ENCODE results near the gene FAHD2A. TPM values are rescaled to one million over a fixed set of nuclear protein-coding genes. Genes with fewer than 3 reads are reported as not detected.
"Not testable (repeated sequence)": the region's sequence is repeated elsewhere in the genome, so short reads cannot be mapped to it uniquely, and the experiment has no call there.

Gene FAHD2A
- total RNA-seq, 1 donor from 2014 or later: 31.8 TPM

DNA sequence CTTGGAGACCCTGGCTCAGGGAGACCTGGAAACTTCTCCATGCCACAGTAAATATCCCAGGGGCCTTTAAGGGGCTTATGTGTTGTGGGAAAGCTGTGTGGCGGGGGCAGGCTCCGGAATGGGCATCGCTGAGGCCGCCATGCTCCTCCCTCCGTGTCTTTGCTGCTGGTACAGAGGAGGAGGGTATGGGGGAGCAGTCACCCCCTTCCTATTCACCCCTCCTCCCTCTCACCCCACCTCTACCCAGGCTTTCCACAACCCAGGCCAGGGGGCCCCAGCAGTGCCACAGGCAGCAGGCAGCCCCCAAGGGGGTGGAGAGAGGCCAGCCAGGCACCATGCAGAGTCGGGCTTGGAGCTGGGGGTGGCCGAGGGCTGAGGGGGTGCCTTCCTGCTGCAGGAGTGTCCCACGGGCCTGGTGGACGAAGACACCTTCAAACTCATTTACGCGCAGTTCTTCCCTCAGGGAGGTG, 28.0 kb upstream of the FAHD2A start:
- ATAC-seq (peak; percentile 15), DNase-seq (ENCODE audit: low spot score) (no peak)
- intact Hi-C loops (cut with DNase I): no loop called here

DNA sequence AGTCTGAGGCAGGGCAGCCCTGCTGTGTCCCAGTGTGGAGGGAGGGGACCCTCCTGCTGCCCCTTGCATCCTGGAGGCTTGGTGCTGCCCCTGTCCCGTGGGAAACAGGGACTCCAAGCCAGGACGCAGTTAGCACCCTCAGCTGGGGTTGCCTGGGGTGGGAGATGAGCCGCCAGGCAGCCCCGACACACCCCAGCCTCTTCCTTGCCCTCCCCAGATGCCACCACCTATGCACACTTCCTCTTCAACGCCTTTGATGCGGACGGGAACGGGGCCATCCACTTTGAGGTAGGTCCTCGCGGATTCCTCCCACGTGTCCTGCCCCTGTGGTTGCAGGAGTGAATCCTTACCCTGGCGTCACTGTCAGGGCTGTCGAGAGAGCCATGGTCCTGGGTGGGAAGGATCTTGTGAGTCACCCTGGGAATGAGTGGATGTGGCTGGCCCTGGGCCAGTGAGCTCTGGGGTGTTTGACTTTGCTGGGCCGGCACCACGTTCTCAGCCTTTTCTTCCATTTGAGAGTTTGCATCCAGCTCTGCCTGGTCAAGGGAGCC, 27.5 kb upstream of the FAHD2A start:
- DNase-seq (ENCODE audit: low spot score) (no peak), ATAC-seq (no peak)
- intact Hi-C loops (cut with DNase I): no loop called here

DNA sequence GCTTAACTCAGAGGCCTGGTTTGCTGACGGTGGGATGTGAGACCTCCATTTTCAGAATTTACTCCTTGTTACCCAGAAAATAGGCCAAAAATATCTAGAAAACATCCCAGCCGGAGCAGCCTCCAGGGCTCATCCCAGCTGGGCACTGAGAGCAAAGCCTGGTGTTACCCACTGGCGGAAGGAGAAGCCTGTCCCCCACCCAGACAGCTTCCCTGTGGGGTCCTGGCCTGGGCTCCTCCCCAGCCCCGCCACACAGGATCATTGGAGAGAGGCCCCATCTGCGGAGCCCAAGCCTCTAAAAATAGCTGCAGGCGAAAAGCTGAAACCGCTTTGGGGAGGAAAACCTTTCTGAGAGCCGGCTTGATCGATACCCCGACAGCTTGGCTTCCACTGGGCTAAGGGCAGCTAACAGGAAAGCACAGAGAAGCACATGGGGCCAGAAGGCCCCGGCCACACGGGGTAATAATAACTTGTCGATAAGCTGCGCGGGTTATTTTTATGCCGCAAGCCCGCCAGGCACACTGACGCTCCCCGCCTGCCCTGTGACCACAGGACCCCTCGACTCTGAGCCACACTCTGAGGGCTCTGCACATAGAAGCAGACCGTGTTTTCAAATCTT, 26.9 kb upstream of the FAHD2A start:
- intact Hi-C loops (cut with DNase I): no loop called here
- ATAC-seq (no peak), DNase-seq (ENCODE audit: low spot score) (no peak)

DNA sequence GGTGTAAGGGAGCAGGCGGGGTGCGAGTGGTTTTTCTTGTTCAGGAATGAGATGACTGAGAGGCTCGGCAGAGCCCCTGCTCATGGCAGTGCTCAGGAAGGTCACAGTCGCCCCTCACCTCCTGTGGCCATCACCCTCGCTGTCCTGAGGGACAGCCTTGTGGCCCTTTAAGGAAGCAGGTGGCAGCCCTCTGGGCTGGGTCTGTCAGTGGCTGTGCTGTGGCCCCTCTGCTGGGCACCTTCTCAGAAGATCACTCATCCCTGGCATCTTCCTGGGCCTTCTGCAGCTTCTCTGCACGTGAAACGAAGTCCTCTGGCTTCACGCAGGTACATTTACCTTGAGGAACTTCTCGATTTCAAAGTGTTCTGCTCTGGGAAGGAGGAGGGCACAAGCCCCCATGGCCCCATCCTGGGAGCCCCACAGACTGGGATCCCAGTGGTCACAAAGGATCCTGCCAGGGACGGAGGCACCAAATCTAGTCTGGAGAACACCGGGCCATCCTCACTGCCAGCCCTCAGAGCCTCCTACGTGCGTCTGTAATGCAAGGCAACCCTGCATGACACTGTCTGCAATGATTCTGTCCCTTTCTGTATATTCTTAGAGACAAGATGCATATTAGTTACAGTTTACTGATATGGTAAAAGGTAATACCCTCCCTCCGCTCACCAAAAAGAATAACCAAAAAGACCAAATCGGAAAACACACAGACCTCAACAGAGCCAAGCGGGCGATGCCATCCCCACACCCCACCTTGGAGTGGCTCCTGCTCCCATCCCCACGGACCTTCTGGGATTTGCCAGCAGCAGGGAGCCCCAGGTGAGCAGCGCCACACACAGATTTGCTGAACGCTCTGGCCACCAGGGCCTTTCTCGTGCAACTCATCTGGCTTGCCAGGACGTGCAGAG, 25.9 kb upstream of the FAHD2A start:
- ATAC-seq (no peak), DNase-seq (ENCODE audit: low spot score) (no peak)
- intact Hi-C loops (cut with DNase I): no loop called here

DNA sequence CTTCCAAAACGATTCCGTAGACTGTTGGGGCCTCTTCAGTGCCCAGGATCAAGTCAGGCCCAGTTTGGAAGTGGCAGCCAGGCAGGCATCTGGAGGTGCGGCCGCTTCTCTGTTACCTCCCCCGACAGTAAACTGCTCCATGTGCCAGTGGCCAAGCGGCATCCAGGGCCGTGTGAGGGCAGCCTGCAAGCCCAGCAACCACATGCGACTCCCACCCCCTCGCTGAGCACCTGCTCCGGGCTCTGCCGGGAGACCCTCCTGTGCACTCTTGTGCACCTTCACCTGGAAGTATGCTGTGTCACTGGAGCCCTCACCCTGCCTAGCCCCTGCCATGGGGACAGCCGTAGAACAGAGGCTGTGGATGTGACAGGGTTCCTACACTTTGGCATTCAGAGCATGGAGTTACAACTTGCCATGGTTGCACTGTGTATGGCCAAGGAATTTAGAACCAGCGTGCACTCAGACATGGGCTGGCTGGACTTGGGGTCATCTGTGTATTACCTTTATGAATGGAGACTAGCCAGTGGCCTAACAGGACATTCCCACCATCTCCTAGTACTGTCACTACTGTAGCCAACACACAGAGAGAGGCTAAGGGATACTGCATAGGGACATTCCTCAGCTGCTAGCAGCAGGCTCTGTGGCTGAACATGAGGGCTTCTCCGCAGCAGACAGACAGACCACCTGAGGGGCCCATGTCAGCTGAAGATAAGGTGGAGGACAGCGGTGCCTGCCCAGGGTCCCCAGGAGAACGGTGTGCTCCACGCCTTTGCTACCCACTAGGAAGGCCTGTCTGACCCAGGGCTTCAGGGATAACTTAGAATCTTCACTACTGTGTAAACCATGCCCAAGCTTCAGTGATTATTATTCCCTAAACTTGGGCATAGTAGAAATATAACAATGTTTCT, 25.0 kb upstream of the FAHD2A start:
- DNase-seq (ENCODE audit: low spot score) (no peak), ATAC-seq (no peak)
- intact Hi-C loops (cut with DNase I): no loop called here

DNA sequence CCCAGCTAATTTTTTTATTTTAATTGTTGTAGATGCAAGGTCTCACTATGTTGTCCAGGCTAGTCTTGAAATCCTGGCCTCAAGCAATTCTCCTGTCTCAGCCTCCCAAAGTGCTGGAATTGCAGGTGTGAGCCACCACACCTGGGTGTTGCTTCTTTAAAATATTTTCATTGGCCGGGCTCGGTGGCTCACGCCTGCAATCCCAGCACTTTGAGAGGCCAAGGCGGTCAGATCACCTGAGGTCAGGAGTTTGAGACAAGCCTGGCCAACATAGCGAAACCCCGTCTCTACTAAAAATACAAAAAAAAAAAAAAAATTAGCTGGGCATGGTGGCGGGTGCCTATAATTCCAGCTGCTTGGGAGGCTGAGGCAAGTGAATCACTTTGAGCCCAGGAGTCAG, 24.2 kb upstream of the FAHD2A start:
- intact Hi-C loops (cut with DNase I); DNase-seq (ENCODE audit: low spot score); ATAC-seq: not testable (repeated sequence)

DNA sequence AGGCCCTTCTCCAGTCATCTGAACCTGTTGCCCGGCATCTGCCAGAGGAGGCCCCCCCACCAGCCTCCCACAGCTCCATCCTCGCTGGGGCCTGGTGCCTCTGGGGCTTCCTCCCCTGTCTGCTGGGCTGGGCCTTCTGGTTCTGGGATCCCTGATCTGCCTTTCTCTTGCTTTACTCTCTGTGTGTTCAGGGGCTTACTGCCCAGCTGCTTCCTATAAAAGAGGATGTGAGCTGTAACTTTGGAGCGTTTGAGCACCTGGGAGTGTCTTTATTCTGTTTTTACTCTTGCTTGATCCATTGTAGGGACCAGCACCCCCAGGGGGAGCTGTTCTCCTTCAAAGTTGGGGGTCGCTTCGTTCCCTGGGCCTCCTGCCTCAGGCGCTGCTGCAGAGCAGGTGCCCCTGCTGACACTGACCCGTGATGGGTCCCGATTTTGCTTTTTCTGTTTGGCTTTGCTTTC, 23.1 kb upstream of the FAHD2A start:
- no peak for DNase-seq (ENCODE audit: low spot score)
- intact Hi-C loops (cut with DNase I): no loop called here
- no peak for ATAC-seq

DNA sequence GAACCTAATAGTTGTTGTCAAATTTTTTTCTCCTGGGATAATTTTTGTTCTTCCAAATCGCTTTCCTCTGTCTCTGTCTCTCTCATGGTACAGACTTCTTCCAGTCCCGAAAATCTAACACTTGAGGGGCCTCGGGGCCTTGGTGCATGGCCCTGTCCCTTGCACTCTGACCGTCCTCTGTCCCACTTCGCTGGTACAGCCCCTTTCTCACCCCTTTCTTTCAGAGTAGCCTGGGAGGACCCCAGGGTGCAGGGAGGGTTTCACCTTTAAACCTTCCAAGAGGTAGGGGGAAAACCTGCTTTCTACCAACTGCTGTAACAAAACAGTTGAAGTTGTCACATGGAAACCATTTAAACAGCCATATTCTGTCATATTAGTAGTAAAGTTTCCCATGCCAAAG, 22.2 kb upstream of the FAHD2A start:
- DNase-seq (ENCODE audit: low spot score) (no peak), ATAC-seq (no peak)
- intact Hi-C loops (cut with DNase I): no loop called here

DNA sequence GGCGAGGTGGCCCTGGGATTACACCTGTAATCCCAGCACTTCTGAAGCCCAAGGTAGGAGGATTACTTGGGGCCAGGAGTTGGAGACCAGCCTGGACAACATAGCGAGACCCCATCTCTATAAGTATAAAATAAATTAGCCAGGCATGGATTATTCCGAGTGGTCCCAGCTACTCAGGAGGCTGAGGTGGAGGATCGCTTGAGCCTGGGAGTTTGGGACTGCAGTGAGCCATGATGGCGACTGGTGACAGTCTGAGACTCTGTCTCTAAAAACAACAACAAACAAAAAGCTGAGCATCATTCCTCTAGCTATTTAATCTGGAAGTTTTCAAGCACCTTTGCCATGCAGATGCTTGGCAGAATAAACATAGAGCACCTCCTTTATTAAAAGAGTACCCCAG, 21.8 kb upstream of the FAHD2A start:
- DNase-seq (ENCODE audit: low spot score): no peak
- intact Hi-C loops (cut with DNase I): no loop called here
- no peak for ATAC-seq

DNA sequence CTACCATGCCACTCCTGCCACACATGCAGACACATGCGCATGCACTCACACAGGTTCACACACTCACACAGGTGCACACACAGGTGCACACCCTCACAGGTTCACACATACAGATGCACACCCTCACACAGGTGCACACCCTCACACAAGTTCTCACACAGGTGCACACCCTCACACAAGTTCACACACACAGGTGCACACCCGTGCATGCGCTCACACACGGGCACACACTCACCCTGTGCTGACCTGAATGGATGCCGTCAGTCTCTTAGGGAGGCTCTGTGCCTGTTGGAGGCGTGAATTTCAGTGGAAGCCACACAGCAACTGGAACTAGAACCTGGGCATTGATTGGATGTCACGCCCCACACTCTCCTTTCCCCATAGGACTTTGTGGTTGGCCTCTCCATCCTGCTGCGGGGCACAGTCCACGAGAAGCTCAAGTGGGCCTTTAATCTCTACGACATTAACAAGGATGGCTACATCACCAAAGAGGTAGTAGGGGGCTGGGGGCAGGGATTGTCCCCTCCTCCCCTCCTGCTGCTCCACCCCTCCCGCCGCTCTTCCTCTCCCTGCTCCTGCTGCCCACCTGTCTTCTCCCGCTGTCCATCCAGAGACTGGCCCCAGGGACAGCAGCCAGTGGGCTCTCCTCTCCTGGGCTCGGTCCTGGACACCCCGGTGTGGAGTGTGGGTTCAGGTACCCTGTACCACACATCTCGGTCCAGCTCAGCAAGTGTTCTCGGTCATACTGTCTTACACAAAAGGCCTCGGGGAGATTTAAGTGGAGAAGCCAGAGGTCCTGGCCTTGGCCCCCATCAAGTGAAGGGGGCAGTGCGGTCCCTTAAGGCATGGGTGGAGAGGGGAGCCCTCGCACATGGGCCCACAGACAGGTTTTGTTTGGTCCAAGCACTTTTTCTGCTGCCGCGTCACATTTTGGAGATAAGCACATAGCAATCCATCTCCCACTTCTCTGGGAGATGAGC, 21.0 kb upstream of the FAHD2A start:
- DNase-seq (ENCODE audit: low spot score) (no peak), ATAC-seq (no peak)
- intact Hi-C loops (cut with DNase I): no loop called here

DNA sequence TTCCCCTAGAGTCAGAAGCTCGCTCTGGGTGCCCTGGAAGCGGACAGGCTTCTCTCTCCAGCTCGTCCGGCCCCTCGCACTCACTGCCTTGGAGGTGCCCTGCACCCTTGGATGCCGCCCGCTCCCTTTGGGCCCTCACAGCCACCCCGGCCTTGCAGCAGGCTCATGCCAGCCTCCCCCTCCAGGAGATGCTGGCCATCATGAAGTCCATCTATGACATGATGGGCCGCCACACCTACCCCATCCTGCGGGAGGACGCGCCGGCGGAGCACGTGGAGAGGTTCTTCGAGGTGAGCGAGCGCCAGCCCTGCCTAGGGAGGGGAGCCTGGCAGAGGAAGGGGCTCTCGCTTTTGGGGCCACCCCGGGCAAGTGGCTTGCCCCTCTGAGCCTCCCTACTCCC, 20.3 kb upstream of the FAHD2A start:
- ATAC-seq (no peak), DNase-seq (ENCODE audit: low spot score) (no peak)
- intact Hi-C loops (cut with DNase I): no loop called here

DNA sequence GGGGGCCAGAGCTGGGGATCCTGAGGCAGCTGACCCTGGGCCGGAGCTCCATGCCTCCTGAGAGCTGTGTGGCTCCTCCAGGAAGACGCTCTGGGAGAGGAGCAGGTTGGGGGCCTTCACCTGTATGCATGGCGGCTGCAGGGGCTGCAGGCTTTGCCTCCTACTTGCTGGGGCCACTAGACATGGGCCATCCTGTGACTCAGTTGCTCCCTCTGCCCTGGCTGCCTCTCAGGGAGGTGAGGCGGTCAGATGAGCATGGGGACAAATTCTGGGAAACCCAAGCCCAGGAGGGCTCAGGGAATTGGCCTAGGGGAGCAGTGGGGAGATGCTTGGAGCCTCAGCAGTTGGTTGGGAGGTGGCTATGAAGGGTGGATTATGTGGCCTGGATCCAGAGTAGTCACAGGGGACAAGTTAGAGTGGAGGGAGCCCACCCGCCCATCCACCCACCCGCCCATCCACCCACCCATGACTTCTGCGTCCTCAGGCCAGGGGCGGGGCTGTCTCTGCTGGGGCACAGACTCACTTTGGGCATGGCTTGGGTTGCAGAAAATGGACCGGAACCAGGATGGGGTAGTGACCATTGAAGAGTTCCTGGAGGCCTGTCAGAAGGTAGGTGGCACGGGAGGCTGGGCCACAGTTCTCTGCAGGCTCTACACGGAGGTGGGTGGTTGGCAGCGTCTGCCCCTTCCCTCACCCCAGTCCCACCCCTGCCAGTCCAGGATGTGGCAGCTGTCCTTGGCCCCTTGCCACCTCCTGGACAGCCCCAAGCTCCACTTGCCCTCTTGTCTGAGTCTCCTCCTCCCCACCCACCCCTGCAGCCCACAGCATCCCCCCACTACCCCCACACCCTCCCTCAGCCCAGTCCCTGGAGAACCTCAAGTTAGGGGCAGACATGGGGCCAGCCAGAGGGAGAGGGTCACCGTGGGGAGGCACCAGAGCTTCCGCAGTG, 19.5 kb upstream of the FAHD2A start:
- no peak for DNase-seq (ENCODE audit: low spot score)

DNA sequence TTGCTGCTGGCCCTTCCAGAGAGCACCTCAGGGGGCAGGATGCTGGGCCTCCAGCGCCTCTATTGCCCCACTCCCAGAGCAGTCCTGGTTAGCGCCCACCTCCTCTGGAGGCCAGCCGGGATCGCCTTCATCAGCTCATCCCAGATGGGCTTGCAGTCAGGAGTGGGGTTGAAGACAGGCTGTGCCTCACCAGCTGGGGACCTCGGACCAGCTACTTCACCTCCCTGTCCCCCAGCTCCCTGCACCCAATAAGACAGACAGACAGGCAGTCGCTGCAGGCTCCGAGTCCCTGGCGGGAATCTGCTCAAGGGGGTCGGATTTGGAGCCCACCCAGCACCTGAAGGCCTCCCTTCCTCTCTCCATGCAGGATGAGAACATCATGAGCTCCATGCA, 18.9 kb upstream of the FAHD2A start:
- intact Hi-C loops (cut with DNase I): no loop called here
- ATAC-seq (no peak), DNase-seq (ENCODE audit: low spot score) (no peak)

More for the DNA sequence above, 19.5 kb upstream of the FAHD2A start:
- no peak for ATAC-seq
- intact Hi-C loops (cut with DNase I): no loop called here

DNA sequence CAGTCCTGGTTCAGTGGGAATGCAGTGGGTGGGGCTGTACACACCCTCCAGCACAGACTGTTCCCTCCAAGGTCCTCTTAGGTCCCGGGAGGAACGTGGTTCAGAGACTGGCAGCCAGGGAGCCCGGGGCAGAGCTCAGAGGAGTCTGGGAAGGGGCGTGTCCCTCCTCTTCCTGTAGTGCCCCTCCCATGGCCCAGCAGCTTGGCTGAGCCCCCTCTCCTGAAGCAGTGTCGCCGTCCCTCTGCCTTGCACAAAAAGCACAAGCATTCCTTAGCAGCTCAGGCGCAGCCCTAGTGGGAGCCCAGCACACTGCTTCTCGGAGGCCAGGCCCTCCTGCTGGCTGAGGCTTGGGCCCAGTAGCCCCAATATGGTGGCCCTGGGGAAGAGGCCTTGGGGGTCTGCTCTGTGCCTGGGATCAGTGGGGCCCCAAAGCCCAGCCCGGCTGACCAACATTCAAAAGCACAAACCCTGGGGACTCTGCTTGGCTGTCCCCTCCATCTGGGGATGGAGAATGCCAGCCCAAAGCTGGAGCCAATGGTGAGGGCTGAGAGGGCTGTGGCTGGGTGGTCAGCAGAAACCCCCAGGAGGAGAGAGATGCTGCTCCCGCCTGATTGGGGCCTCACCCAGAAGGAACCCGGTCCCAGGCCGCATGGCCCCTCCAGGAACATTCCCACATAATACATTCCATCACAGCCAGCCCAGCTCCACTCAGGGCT, 17.5 kb upstream of the FAHD2A start:
- DNase-seq (ENCODE audit: low spot score) (no peak), ATAC-seq (peak; percentile 88)
- intact Hi-C loops (cut with DNase I): no loop called here

DNA sequence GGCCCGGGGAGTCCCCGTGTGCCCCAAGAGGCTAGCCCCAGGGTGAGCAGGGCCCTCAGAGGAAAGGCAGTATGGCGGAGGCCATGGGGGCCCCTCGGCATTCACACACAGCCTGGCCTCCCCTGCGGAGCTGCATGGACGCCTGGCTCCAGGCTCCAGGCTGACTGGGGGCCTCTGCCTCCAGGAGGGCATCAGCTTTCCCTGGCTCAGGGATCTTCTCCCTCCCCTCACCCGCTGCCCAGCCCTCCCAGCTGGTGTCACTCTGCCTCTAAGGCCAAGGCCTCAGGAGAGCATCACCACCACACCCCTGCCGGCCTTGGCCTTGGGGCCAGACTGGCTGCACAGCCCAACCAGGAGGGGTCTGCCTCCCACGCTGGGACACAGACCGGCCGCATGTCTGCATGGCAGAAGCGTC, 16.9 kb upstream of the FAHD2A start:
- DNase-seq (ENCODE audit: low spot score) (no peak), ATAC-seq (no peak)
- intact Hi-C loops (cut with DNase I): no loop called here

DNA sequence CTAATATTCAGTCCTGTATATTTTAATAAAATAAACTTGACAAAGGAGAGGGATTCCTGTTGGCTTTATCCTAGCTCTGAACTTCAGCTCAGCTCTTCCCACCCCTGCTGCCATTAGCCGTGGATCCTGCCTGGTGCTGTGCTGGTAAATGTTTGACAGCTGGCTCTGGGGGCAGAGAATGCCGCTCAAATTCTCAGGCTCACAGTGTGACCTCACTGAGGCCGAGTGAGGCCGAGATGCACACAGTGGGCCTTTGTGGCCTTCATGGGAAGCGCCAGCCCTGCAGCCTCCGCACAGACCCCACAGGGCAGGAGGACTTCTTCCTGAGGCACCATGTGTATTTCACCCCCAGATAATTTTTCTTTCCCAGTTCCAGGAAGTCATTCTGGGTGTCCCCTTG, 16.5 kb upstream of the FAHD2A start:
- intact Hi-C loops (cut with DNase I): no loop called here
- DNase-seq (ENCODE audit: low spot score) (no peak), ATAC-seq (no peak)
